ENCODE data around the gene POLR1A. TPM values are rescaled to one million over a fixed set of nuclear protein-coding genes. Genes with fewer than 3 reads are reported as not detected.
A peak's percentile ranks its signal among the peaks of the same experiment; 100 is the strongest.

POLR1A gene
- polyA plus RNA-seq, 3 donors, result 0.45 to 2.1 (median 1.6) TPM

DNA sequence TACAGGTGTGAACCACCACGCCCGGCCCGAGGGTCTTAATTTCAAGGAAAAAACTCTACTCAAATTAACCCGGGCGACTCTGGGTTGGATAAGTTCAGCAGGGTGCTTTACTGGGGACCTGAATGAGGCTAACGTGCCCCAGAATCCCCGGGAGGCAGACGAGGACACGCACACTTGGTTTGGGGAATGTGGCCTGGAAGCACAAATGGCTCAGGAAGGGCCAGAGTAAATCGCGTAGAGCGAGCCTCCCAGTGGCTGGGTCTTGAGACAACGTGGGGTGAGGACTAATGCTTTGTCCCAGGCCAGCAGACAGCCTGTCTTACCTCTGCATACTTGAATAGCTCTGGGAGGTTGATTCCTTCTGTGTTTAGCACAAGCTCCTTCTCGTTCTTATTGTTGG is 75.8 kb downstream of the POLR1A start:
- peaks cover 6 to 20% of the 10 kb centered on the region in 2 donors for H3K4me1 ChIP-seq (ENCODE audit: control insufficient read depth in 1 of 2, insufficient read depth in 2 of 2, low read length in 2 of 2)
- H3K9ac ChIP-seq (ENCODE audit: insufficient read depth, low read length, poor library complexity, severe bottlenecking), result no peak overlapping the region
- DNase-seq, result no peak
- H4K20me1 ChIP-seq (ENCODE audit: insufficient read depth, low read length), result no peaks in the 10 kb centered on the region
- H3K4me2 ChIP-seq (replicated peaks; ENCODE audit: extremely low read depth, low read length, poor library complexity, severe bottlenecking), result no peak overlapping the region
- 98% methylated on average over 10 of the region's 14 CpGs for WGBS (ENCODE audit: insufficient coverage)
- H3K27ac Mint-ChIP-seq, result no peak overlapping the region
- no peak overlapping the region for H3K27ac ChIP-seq (ENCODE audit: low read depth in 1 of 2, low read length in 2 of 2)
- H3K27me3 ChIP-seq (ENCODE audit: control insufficient read depth in 2 of 2, insufficient read depth in 2 of 2, low read length in 2 of 2), result no peaks in the 10 kb centered on the region
- TF ChIP-seq, protein P1, sequence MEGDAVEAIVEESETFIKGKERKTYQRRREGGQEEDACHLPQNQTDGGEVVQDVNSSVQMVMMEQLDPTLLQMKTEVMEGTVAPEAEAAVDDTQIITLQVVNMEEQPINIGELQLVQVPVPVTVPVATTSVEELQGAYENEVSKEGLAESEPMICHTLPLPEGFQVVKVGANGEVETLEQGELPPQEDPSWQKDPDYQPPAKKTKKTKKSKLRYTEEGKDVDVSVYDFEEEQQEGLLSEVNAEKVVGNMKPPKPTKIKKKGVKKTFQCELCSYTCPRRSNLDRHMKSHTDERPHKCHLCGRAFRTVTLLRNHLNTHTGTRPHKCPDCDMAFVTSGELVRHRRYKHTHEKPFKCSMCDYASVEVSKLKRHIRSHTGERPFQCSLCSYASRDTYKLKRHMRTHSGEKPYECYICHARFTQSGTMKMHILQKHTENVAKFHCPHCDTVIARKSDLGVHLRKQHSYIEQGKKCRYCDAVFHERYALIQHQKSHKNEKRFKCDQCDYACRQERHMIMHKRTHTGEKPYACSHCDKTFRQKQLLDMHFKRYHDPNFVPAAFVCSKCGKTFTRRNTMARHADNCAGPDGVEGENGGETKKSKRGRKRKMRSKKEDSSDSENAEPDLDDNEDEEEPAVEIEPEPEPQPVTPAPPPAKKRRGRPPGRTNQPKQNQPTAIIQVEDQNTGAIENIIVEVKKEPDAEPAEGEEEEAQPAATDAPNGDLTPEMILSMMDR (IDR thresholded peaks at IDR 0.05), result no peak
- H3K4me3 ChIP-seq (replicated peaks in 1 of 3; ENCODE audit: low read depth in 2 of 3, low read length in 3 of 3), result no peak overlapping the region
- no peaks in the 10 kb centered on the region for H3K27me3 Mint-ChIP-seq (ENCODE audit: low read depth in 3 of 3)
- peaks cover 82 to 93% of the 10 kb centered on the region in 2 donors for H3K36me3 ChIP-seq (replicated peaks in 1 of 2; ENCODE audit: control insufficient read depth in 1 of 2, insufficient read depth in 2 of 2, low read length in 2 of 2)
- no peak overlapping the region for H2AFZ ChIP-seq (ENCODE audit: insufficient read depth, low read depth, low read length, poor library complexity, severe bottlenecking)
- H3K9me3 ChIP-seq (replicated peaks in 1 of 2; ENCODE audit: control insufficient read depth in 1 of 2, insufficient read depth in 1 of 2, low read length in 2 of 2), result no peaks in the 10 kb centered on the region
- peaks cover 0 to 3% (median 0%) of the 10 kb centered on the region in 7 donors for H3K9me3 Mint-ChIP-seq
- no peak overlapping the region for H3K4me3 Mint-ChIP-seq
- no peaks in the 10 kb centered on the region for H3K79me2 ChIP-seq (ENCODE audit: insufficient read depth, low read length)
- peaks cover 82 to 97% of the 10 kb centered on the region in 2 donors for H3K36me3 Mint-ChIP-seq
- intact Hi-C loops (cut with micrococcal nuclease), result loop anchor here in 1 of 2 donors (5.0 kb wide), 1 partner anchor 33 kb away; no protein-coding TSS in a partner anchor
- H3K4me1 Mint-ChIP-seq, result peaks cover 22% of the 10 kb centered on the region

DNA sequence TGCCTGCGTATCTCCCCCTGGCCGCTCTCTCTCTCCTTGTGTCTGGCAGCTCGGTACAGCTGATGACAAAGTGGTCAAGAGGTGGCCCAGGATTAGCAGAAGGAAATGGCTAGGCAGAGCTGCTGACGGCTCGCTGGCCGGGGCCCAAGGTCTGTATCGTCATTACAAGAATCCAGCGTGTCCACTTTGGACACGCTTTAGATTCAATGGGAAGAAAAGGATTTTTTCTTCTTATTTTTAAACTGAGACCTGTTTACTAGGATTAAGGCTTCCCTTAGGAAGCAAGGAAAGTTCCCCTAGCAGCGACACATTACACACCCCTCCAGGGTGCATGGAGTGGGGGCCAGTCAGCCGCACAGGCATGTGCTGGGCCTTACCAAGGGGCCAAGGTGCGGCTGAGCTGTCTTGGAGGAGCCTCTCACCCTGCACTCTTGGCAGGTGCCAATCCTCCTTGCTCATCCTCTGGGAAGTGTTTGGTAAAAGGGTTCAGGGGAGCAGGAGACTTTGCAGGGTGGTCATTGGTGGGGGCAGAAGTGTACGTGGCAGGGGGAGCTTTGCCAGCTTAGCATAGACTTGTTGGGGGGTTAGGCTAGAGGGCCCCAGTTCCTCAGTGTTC is 76.8 kb downstream of the POLR1A start:
- Mint-ChIP-seq H3K4me1 (peaks cover 13% of the 10 kb centered on the region), H3K9me3 (peaks cover 0 to 3% (median 0%) of the 10 kb centered on the region in 7 donors), H3K4me3 (no peak overlapping the region), H3K27ac (peak overlapping the region in 1 of 7 donors; percentile 1), H3K36me3 (peaks cover 85 to 95% of the 10 kb centered on the region in 2 donors), H3K27me3 (ENCODE audit: low read depth in 3 of 3) (no peaks in the 10 kb centered on the region)
- H3K79me2 ChIP-seq (ENCODE audit: insufficient read depth, low read length), result no peaks in the 10 kb centered on the region
- intact Hi-C loops (cut with micrococcal nuclease), result no loop called here
- peaks cover 76 to 86% of the 10 kb centered on the region in 2 donors for H3K36me3 ChIP-seq (replicated peaks in 1 of 2; ENCODE audit: control insufficient read depth in 1 of 2, insufficient read depth in 2 of 2, low read length in 2 of 2)
- DNase-seq, result no peak
- TF ChIP-seq, protein P1 (IDR thresholded peaks at IDR 0.05), result no peak
- 92% methylated on average over 9 of the region's 13 CpGs for WGBS (ENCODE audit: insufficient coverage)
- H3K4me1 ChIP-seq (ENCODE audit: control insufficient read depth in 1 of 2, insufficient read depth in 2 of 2, low read length in 2 of 2), result peaks cover 3 to 10% of the 10 kb centered on the region in 2 donors
- no peak overlapping the region for H3K4me3 ChIP-seq (replicated peaks in 1 of 3; ENCODE audit: low read depth in 2 of 3, low read length in 3 of 3)
- no peaks in the 10 kb centered on the region for H3K9me3 ChIP-seq (replicated peaks in 1 of 2; ENCODE audit: control insufficient read depth in 1 of 2, insufficient read depth in 1 of 2, low read length in 2 of 2)
- H2AFZ ChIP-seq (ENCODE audit: insufficient read depth, low read depth, low read length, poor library complexity, severe bottlenecking), result no peak overlapping the region
- H4K20me1 ChIP-seq (ENCODE audit: insufficient read depth, low read length), result no peaks in the 10 kb centered on the region
- no peak overlapping the region for H3K9ac ChIP-seq (ENCODE audit: insufficient read depth, low read length, poor library complexity, severe bottlenecking)
- H3K4me2 ChIP-seq (replicated peaks; ENCODE audit: extremely low read depth, low read length, poor library complexity, severe bottlenecking), result no peak overlapping the region
- no peak overlapping the region for H3K27ac ChIP-seq (ENCODE audit: low read depth in 1 of 2, low read length in 2 of 2)
- H3K27me3 ChIP-seq (ENCODE audit: control insufficient read depth in 2 of 2, insufficient read depth in 2 of 2, low read length in 2 of 2), result no peaks in the 10 kb centered on the region
